Endometrial microvascular endothelial cells (primary cell): ENCODE measurements around the gene KCNA4. TPM values are rescaled to one million over a fixed set of nuclear protein-coding genes. Genes with fewer than 3 reads are reported as not detected.
"Not testable (repeated sequence)": the region's sequence is repeated elsewhere in the genome, so short reads cannot be mapped to it uniquely, and the experiment has no call there.

Source experiments
- in situ Hi-C: cut with HindIII; loops from 2 replicates; pipeline ENCODE4 v1.10.0; 2017; ENCODE audit warnings: low sequenced_read_pairs, low pct_unique_long_range_greater_than_20kb; ENCODE audit errors: inconsistent ontology term
- total RNA-seq: library from RNA; depleted of rRNA; stranded (reverse); fragments of >200 nt; gene quantifications from one replicate; pipeline ENCODE4 v1.2.3, GENCODE V29; 2015; ENCODE audit errors: inconsistent ontology term

Gene KCNA4
- total RNA-seq, 1 donor from 2014 or later = not detected

DNA sequence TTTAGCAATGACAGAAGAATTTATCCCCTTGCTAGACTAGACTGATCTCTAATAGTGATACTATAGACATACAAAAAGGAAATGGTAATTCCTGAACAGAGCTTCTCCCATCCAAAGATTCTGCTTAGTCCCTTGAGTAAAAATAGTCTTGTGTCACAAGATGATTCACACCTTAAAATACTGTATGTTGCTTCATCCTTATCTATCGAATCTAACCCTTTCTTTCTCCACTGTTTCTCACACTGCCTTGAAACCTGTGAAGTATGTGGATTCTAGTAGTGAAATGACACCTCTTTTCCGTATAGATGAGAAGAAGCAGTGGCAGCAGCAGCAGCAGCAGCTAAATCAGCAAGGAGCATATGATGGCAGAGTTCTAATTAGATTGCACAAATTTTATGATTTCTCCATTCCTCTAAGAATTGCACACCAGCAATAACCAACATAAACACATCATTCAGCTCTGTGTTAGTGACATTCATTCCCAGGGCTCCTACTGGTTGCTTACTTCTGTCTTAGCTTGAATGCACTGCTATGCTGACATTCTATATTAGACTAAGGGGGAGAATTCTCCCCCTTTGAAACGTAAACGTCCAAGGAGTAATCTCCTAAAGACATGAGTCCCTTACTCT lies 14.6 kb downstream of the KCNA4 start:
- in situ Hi-C loops = no loop called here

DNA sequence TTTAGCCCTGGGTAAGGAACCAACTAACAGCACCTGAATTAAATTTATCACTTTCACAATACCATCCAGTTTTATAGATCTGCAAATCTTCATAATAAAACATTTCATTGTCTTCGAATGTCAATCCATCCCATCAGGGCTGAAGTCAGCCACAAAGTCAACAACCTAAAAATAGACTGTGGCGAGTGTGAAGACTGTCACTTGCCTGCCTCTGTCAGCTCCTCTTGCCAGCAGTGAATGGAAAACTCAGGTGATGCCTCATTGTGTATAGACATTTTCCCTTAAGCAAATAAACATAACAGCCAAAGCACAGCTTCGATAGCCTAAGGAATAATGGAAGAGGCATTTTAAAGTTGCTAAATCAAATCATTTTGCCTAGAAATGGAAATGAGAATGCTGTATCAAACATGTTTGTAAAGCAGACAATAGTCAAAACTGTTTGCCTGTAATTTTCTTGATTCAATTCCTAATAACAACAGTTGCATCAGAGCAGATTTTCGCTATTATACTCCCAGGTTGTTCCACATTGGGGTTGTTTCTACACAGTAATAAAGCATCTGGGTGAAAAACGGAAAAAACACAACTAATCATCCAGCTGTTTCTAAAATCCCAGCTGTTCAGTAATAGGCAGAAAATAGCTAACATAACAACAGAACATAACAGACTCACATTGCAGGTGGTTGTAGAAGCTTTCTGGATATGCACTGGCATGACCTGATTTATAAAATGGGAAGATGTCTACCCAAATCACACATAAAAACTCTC lies 15.7 kb downstream of the KCNA4 start:
- in situ Hi-C loops = no loop called here

DNA sequence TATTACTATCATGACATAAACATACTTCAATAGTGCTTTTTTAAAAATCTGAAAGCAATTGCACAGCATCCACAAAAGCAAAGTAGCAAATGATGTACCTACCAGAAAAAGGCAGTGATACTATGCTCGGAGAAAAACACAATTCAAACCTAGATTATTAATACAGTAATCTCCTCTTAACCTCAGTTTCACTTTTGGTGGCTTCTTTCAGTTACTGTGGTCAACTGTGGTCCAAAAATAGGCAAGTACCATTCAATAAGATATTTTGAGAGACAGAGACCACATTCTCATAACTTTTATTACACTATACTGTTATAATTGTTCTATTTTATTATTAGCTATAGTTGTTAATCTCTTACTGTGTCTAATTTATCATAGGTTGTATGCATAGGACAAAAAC lies 20.8 kb downstream of the KCNA4 start:
- in situ Hi-C loops = no loop called here

DNA sequence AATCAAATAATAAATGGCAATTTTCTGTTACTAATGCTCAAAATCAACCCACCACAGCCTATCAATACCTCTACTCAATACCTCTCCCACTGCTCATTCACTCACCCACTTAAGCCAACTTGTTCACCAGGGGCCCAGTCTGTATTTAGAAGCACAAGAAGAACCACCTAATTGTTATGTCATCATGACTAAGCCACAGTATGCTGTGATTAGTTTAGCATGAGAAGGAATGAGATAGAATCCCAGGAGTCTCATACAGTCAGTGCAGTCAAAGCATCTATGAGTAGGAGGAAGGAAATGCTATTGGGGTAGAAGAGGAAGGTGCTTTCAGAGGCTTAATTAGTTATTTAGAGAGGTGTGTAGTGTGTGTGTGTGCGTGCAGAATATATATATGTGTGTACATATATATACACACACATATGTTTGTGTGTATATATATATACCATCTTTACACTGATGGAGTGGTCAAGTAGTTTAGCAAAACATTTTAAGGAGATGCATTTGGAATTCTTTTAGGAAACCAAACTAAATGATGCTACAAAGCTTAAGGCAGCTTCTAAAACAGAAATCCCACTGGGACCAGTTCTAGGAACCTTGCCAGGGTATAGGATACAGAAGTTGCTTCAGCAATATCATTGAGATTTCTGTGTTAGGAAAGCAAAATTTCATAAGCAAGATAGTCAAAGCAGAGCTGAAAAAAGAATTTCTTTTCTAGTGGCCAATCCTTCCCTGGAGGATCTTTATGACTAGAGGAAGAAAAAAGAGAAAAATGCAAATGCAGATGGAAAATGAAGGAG lies 27.5 kb downstream of the KCNA4 start:
- in situ Hi-C loops = no loop called here

DNA sequence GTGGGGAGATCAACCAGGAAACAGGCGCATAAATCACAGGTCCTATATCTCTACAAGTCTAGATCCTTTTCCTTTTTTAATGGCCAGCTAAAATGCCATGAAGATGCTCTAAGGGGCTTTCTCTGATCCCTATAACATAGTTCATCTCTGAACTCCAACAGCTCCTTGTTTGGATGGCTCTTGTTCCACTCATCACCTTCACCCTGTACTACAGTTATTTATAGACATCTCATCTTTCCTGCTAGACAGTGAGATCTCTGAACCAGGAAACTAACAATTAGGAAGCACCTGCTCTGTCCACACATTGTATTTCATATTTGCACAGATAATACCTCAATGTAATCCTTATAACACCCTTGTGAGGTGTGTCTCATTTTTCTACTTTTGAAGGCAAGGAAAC lies 31.6 kb downstream of the KCNA4 start:
- in situ Hi-C loops = no loop called here

DNA sequence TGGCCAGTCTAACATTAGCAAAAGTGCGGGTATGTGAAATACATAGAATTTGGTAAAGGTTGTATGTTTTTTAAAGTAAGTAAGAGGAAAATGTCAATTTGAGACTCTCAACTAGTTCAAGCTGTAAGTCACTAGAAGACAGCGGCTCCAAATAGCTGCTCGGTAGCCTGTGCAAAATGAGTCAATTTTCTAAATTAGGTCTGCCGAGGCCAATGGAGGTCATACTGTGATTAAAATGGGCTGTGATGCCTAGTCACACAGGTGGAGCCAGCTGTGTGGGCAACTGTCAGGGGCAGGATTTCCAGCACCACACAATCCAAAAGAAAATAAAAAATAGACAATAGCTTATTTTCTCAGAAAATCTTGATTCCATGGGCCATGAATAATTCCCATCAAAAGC lies 32.3 kb downstream of the KCNA4 start:
- in situ Hi-C loops = no loop called here

DNA sequence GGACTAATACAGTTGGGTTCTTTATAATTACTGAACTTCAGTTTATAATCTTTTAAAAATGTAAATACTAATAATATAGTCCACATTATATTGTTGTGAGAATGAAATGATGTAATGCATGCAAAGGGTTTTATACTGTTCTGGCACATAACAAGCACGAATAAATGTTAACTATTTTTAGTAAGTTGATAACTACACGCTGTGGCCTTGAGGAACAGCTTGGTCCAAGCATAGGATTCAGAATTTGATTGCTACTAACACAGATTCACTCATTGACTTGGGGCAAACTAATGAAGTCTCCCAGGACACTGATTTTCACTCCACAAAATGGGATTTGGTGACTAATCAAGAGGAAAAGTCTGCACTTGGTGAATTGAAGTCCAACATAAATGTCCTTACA lies 38.3 kb downstream of the KCNA4 start:
- in situ Hi-C loops = no loop called here

DNA sequence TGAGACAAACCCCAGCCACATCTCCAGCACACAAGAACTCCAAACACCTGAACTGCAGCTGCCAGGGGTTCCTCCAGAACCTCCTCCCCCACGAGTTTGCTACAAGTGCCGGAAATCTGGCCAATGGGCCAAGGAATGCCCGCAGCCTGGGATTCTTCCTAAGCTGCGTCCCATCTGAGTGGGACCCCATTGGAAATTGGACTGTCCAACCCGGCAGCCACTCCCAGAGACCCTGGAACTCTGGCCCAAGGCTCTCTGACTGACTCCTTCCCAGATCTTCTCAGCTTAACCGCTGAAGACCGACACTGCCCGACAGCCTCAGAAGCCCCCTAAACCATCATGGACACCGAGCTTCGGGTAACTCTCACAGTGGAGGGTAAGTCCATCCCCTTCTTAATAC lies 41.2 kb downstream of the KCNA4 start:
- in situ Hi-C loops = not testable (repeated sequence)

DNA sequence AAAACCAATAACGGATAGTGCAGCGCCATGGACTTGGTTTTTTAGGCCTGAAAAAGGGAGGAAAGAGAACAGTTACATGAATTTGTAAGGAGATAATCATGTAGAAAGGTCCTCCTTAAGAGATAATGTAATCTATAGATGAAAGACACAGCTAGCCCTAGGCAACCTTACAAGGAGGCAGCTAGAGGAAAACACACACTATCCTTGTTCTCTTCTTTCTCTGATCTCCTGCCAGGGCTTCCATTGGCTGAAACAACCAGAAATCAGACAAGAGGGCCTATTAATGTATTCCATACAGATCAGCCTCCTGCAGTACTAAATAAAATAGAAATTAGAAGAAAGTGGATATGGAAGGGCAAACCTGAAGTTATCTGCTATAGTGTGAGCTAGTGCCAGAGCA lies 53.0 kb downstream of the KCNA4 start:
- in situ Hi-C loops = no loop called here

DNA sequence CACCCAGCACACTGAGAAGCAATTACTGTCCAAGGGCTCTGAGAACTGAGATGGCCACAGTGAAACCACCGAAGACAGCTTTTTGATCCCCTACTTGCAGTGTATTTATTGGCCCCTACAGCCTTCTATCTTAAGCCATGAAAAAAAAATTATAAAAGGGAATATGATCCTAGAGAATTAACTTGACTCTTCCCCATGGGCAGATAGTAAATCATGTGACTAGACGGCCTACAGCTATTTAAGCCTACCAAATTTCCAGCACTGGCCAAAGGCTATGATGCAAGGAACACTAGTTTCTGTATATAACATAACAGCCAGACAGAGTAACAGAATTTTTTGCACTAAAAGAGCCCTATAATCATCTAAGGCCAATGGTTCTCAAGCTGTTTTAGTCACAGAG lies 53.8 kb downstream of the KCNA4 start:
- in situ Hi-C loops = no loop called here

DNA sequence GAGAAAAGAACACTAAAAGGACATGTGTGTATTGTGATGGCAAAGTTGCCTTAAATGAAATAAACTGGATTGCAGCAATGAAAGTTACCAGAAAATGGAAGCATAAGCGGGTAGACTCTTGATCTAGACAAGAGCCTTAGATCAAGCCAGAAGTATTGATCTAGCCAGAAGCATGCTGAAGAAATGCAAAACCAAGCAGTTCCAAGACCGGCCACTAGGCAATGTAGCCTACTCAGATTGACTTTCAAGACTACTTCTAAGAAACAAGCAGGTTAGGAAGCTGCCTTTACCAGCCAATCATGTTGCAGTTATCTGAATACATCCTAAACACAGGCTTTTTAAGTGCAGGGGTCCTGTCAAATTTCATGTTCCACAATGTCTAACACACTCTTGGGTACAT lies 54.6 kb downstream of the KCNA4 start:
- in situ Hi-C loops = no loop called here

Other genes starting within 250 kb of the KCNA4 start
- gene FSHB, start 214.0 kb upstream of the KCNA4 start, total RNA-seq = not detected